SU-DHL-6 (cell line): Measurements from ENCODE around the gene CMPK1.

Experiments
- H2AFZ ChIP-seq: fragments of 200-600 bp; sonication (generic); 2 replicates; pipeline ENCODE4 v1.6.1; 2014; ENCODE audit warnings: low read depth, mild to moderate bottlenecking, moderate library complexity, mixed read lengths, antibody characterized with exemption, low read length; ENCODE audit not compliant: severe bottlenecking
- H3F3A ChIP-seq: fragments of 200-600 bp; shearing (Covaris generic); 2 replicates; pipeline ENCODE4 v1.6.0; 2016; ENCODE audit warnings: antibody characterized with exemption, mild to moderate bottlenecking; ENCODE audit not compliant: insufficient read depth
- H3K27ac ChIP-seq: fragments of 200-600 bp; sonication (generic); 2 replicates; pipeline ENCODE4 v1.5.1; 2016; ENCODE audit warnings: low read depth, mild to moderate bottlenecking, low read length, moderate library complexity, mixed read lengths
- H3K27me3 ChIP-seq: fragments of 200-600 bp; sonication (generic), shearing (Covaris generic); 2 replicates; pipeline ENCODE4 v1.6.0; 2014; ENCODE audit warnings: mild to moderate bottlenecking, low read length
- H3K36me3 ChIP-seq: fragments of 200-600 bp; sonication (generic); 2 replicates; pipeline ENCODE4 v1.6.1; 2014; ENCODE audit warnings: mild to moderate bottlenecking, low read length, mixed read lengths
- H3K4me2 ChIP-seq: fragments of 300-600, 200-600 bp; shearing (Covaris generic), sonication (generic); 2 replicates; pipeline ENCODE4 v1.6.0; 2014; ENCODE audit warnings: low read length, low read depth, mild to moderate bottlenecking; ENCODE audit not compliant: poor library complexity, severe bottlenecking
- H3K4me3 ChIP-seq: fragments of 200-600 bp; sonication (generic); 2 replicates; pipeline ENCODE4 v1.5.1; 2014; ENCODE audit warnings: antibody characterized with exemption, low read length, mild to moderate bottlenecking, mixed read lengths; ENCODE audit not compliant: insufficient read depth, poor library complexity, severe bottlenecking
- H3K79me2 ChIP-seq: fragments of 200-600 bp; sonication (generic); 2 replicates; pipeline ENCODE4 v1.6.1; 2014; ENCODE audit warnings: mild to moderate bottlenecking, low read length, moderate library complexity; ENCODE audit not compliant: insufficient read depth
- H3K9ac ChIP-seq: fragments of 200-600 bp; sonication (generic); 2 replicates; pipeline ENCODE4 v1.7.0; 2014; ENCODE audit warnings: mild to moderate bottlenecking, low read length
- H3K9me2 ChIP-seq: fragments of 200-600 bp; sonication (generic); replicated peaks from 2 replicates; pipeline ENCODE4 v1.6.1; 2014; ENCODE audit warnings: low read length; ENCODE audit not compliant: insufficient read depth
- H3K9me3 ChIP-seq: fragments of 200-600 bp; sonication (generic); 2 replicates; pipeline ENCODE4 v1.6.1; 2014; ENCODE audit warnings: low read length, mixed read lengths; ENCODE audit not compliant: insufficient read depth
- H4K20me1 ChIP-seq: fragments of 200-600 bp; sonication (generic); 2 replicates; pipeline ENCODE4 v1.6.1; 2014; ENCODE audit warnings: low read depth, mild to moderate bottlenecking, antibody characterized with exemption, low read length, moderate library complexity, mixed read lengths
- EZH2phosphoT487 ChIP-seq: fragments of 200-600 bp; sonication (generic), shearing (Covaris generic); conservative IDR thresholded peaks from 2 replicates; pipeline ENCODE4 v1.6.1; 2018; ENCODE audit warnings: mild to moderate bottlenecking, antibody characterized with exemption, low read length, moderate library complexity, mixed read lengths
- TF ChIP-seq, protein P1 (sequence below): fragments of 200-600 bp; sonication (generic); IDR thresholded peaks from one replicate; pipeline ENCODE4 v1.5.1; 2017; ENCODE audit warnings: antibody characterized with exemption, mild to moderate bottlenecking, low read length, moderate library complexity; ENCODE audit not compliant: insufficient read depth, poor library complexity, severe bottlenecking

CMPK1 gene

DNA sequence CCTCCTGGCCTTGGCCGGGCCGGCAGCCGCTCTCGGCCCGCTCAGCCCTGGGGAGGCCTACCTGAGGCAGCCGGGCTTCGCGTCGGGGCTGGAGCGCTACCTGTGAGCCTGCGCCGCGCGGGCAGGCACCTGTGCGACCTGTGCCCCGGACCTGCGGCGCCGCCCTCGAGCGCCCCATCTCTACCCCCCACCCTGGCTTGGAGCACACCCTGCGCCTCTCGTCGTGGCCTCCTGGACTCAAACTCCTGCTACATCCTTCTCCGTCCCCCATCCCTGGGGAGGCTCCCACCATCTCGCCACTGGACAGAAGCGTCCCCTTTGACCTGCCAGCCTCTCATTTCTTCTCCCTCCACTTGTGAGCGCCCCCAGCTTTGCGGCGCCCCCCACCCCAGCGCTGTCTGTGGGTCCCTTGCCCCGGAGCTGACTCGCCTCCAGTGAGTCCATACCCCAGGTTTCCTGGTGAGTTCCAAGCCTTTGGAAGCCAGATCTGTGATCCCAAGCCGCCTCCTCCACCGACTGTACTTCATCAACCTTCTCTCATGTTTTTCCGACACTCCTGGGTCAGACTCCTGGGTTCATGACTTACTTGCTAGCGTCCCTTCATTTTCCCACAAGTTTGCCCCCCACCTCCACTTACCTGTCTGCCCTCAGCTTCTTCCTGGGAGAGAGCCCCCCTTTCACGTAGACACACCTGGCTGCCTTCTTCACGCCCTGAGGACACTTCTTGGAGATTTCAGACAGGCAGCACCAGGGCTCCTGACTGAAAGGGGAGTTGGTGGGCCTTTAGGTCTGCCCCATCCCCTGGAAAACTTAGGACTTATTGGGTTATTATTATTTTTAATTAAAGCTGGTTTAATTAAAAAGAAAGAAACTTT is 83.8 kb downstream of the CMPK1 start:
- Histone ChIP-seq H3K36me3 (no peaks in the 10 kb centered on the region), H3K9me3 (no peaks in the 10 kb centered on the region), H2AFZ (no peak overlapping the region), H3K4me3 (no peak overlapping the region), H3F3A (no peaks in the 10 kb centered on the region), H3K9me2 (no peaks in the 10 kb centered on the region), H3K4me2 (no peak overlapping the region), H3K79me2 (no peaks in the 10 kb centered on the region), H3K27me3 (no peaks in the 10 kb centered on the region), H3K27ac (no peak overlapping the region), H3K9ac (no peak overlapping the region), H4K20me1 (no peaks in the 10 kb centered on the region)
- TF ChIP-seq EZH2phosphoT487: no peak
- TF ChIP-seq, protein P1, sequence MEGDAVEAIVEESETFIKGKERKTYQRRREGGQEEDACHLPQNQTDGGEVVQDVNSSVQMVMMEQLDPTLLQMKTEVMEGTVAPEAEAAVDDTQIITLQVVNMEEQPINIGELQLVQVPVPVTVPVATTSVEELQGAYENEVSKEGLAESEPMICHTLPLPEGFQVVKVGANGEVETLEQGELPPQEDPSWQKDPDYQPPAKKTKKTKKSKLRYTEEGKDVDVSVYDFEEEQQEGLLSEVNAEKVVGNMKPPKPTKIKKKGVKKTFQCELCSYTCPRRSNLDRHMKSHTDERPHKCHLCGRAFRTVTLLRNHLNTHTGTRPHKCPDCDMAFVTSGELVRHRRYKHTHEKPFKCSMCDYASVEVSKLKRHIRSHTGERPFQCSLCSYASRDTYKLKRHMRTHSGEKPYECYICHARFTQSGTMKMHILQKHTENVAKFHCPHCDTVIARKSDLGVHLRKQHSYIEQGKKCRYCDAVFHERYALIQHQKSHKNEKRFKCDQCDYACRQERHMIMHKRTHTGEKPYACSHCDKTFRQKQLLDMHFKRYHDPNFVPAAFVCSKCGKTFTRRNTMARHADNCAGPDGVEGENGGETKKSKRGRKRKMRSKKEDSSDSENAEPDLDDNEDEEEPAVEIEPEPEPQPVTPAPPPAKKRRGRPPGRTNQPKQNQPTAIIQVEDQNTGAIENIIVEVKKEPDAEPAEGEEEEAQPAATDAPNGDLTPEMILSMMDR: no peak

GRCh38 chr1:47418122-47418521 is 84.5 kb downstream of the CMPK1 start:
- H2AFZ ChIP-seq: no peak overlapping the region
- no peaks in the 10 kb centered on the region for H3K79me2 ChIP-seq
- TF ChIP-seq EZH2phosphoT487: no peak
- TF ChIP-seq, protein P1: no peak
- no peaks in the 10 kb centered on the region for H3K27me3 ChIP-seq
- H3K9ac ChIP-seq: no peak overlapping the region
- H3K27ac ChIP-seq: no peak overlapping the region
- no peaks in the 10 kb centered on the region for H3K9me2 ChIP-seq
- H3K4me3 ChIP-seq: no peak overlapping the region
- H3F3A ChIP-seq: no peaks in the 10 kb centered on the region
- H3K36me3 ChIP-seq: no peaks in the 10 kb centered on the region
- H3K4me2 ChIP-seq: no peak overlapping the region
- no peaks in the 10 kb centered on the region for H3K9me3 ChIP-seq
- H4K20me1 ChIP-seq: no peaks in the 10 kb centered on the region

GRCh38 chr1:47418681-47419325 is 85.2 kb downstream of the CMPK1 start:
- H3K9ac ChIP-seq: no peak overlapping the region
- no peaks in the 10 kb centered on the region for H4K20me1 ChIP-seq
- H3K4me2 ChIP-seq: no peak overlapping the region
- no peak overlapping the region for H2AFZ ChIP-seq
- H3K9me2 ChIP-seq: no peaks in the 10 kb centered on the region
- H3K79me2 ChIP-seq: no peaks in the 10 kb centered on the region
- no peak for TF ChIP-seq EZH2phosphoT487
- TF ChIP-seq, protein P1: no peak
- no peaks in the 10 kb centered on the region for H3K9me3 ChIP-seq
- H3K27me3 ChIP-seq: no peaks in the 10 kb centered on the region
- no peaks in the 10 kb centered on the region for H3F3A ChIP-seq
- H3K27ac ChIP-seq: no peak overlapping the region
- no peaks in the 10 kb centered on the region for H3K36me3 ChIP-seq
- no peak overlapping the region for H3K4me3 ChIP-seq
